NCI-H748 (cell line): Measurements from ENCODE around the gene SERPINI1.
A peak's percentile ranks its signal among the peaks of the same experiment; 100 is the strongest.

Experiments
- DNase-seq: peaks from one replicate; lab custom pipeline; 2025; ENCODE audit not compliant: unreplicated experiment; lab: John Stamatoyannopoulos, UW

The SERPINI1 gene

DNA sequence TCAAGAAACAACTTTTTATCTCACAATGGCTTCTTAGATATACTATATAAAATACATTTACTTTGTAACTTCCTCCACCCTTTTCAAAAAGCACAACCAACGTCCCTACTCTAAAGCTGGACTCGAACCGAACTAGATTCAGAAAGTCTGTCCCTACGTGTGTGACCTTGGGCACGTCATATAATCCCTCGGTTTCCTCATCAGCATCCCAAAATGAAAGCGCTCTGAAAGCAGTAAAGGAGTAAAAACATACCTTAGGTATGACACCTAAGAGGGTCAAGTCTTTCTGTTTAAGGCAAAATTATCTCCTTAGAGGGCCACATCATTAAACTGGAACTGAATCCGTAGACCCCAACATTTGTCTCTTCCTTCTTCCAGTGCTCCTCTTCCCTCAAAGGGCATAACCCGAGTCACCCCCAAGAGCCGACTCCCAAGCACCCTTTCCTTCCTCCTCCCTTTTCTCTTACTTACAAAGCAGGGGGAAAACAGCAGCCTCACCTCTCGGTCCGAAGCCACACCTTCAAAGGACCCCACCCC, 1.5 kb upstream of the SERPINI1 start:
- no peak for DNase-seq

DNA sequence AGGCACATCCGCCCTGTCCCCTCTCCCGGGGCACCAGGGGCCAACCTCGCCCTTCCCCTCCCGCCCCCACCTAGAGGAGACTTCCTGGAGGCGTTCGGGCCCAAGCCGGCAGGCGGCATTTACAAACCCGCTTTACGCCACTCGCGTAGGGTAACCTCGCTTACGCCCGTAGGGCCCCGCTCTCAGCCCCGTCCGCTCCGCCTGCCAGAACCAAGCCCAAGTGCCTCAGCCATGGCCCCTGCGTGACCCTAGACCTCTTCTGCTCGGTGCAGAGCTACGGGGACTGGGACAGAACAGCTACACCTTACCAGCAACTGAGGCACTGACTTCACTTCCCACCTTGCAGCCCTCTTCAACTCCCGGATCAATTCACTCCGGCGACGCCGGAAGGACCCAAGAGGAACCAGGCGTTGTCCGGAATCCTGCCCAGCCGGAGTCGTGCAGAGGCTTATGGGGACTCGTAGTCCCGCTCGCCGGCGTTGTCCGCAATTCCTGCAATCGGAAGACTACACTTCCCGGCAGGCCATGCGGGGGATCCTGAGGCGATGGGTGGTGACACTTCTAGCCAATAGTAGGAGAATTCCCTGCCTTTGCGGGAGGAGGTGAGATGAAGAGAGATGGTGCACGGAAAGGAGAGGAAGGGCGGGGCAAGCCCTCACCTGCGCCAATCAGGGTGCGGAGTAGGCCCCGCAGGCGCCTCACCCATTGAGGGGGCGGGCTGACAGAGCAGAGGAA, 856 bp upstream of the SERPINI1 start, which contains the start of gene PDCD10:
Gene PDCD10, minus strand, starts transcription at position 395 of the 735 bp plus-strand sequence. CDS start 14,735 bp downstream, outside the sequence.
- DNase-seq = peak; percentile 98

DNA sequence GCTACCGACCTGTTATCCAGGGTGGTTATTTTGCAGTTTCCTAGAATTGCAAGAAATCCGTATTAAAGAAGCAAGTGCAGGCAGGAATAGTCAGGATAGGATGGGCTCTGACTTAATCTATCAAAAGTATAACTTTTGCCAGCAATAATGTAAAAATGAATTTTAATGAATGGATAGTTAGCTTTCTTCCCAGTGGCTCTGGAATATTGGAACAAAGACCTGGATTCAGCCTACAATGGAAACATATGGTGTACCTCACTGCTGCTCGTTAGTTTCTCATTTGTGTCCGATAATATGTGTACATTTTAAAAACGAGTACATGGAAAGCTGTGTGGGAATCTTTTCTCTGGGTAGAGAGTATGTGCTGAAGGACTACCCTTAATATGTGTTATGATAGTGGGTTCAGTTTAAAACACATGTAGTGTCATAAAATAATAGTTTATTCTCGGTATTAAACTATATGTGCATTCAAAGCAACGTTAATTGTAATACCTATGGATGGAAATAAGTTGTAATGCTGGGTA, 805 bp downstream of the SERPINI1 start:
- DNase-seq = no peak

DNA sequence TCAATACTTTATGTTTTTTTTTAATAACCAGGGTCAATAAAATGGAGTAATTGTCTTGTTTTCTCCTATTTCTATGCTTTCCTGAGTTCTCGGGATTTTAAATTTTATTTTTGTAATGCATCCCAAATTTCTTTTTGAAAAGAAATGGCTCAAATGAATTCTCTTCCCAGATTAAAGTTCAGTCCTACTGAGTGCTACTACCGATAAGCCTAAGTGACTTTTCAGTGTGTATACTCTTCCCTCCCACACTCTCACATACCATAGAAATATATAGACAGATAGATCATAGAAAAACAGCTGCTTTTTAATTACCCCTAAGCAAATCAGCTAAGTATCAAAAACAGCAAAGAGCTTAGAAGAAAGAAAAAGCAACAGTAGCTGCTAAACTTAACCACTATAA, 1.5 kb downstream of the SERPINI1 start:
- no peak for DNase-seq

DNA sequence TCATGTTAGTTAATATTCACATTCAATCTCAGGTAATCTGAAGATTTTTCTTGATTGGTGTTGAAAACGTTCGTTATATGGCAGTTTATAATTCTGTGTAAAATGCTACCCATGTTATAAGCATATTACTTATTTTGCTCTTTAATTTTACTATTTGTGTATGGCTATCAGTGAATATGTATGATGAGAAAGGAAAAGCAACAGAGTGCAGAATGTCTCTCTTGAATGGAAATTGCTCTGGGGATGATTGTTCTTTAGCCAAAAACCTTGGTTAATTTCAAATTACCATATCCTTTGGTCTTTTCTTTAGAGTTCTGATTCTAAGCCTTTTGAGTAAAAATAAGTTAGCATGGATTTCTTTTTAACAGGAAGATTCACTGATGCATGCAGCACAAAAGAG, 2.5 kb downstream of the SERPINI1 start:
- DNase-seq = no peak

DNA sequence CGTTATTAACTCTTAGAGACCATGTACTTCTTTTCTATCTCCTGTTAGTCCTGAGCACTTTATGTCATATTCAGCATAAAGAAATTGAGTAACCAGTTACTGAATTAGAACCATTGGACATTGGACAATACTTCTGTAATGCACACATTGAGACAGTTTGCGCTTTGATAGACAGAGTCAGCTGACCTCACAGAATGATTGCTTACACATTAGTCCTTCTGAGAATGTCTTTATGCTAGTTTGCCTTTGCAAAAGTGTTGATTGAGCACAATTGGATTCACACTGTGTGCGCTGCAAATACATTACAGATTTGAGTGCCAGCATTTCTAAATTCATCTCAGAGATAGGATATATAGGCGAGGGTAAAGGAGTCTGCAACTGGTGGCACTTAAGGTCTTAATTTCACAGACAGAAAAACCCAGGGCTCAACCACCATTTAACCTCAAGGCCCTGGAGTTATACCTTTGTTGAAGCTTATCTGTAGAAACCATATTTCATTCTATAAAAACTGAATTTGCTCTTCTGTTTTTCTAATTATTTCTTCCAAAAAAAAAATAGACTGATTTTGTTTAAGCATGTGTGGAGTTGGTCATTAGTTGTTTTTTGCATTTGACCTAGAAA, 3.8 kb downstream of the SERPINI1 start:
- no peak for DNase-seq

DNA sequence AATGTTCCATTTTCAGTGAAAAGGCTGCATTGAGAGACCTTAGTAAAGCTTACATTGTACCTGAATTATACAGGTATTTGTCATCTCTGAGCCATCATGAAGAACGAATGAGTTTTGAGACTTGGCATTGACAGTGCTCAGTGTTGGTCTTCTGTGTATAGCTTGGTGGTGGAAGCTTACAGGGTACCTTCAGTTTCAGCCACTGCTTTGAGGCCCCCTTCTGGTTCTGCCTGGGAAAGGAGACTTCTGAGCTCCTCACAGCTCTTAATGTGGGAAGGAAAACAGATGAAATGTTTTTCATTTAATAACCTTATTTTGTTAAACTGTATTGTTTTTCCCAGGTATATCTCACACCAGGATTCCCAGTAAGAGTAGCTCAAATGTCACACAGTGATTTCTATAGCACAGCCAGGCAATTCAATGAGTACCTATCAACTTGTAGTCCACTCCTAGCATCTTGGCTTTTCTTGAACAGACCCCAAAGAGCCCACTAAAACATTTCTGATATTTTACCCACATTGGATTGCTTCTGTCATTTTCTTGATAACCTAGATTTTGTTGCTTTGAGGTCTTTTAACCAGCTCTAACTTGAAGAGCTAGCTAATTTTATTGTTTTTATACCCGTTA, 5.6 kb downstream of the SERPINI1 start:
- peak; percentile 17 for DNase-seq

DNA sequence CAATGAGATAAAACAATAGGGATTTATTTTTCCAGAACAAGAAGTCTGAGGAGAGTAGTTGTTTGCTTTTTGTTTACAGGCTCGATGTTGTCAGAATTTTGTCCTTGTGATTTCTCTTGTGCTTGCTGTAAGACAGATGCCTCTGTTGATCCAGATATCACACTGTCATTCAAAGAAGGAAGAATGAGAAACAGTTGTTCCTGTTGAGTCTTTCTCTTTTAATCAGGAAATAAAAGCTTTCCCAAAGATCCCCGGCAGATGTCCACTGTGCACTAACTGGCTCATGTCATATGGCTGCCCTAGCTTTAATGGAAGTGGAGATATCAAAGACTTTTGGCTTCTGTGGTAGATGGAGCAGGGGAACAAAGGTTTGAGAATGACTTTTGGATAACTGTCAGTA, 6.8 kb downstream of the SERPINI1 start:
- DNase-seq = no peak

DNA sequence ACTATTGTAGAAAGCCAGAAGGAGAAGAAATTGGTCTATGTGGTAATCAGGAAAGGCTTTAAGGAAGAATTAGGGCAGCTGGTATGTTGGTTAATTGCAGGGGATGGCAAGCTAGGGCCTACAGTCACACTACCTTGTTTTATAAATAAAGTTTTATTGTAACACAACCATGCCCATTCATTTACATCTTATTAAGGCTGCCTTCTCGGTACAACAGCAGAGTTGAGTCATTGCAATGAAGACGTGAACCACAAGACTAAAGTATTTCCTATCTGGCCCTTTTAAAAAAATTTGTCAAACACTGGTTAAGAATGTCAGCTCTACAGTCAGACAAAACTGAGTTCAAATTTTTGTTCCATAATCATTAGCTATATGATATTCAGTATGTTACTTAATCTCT, 8.3 kb downstream of the SERPINI1 start:
- no peak for DNase-seq

DNA sequence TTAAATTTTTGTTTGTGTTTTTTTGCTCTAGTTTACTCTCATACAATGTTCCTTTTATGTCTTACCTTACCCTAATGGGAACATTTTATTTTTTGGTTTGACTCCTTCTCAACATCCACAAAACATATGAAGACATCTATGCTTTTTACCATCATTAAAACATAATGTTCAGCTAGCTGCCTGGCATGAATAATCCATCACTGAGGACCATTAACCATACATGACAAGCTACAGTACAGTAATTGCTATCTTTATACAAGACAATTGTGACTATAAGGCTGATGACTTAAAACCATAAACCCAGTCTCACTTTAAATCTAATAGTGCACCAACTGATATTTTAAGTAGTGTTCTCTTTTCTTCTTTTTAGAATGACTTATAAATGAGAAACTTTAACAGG, 13.7 kb downstream of the SERPINI1 start:
- no peak for DNase-seq

DNA sequence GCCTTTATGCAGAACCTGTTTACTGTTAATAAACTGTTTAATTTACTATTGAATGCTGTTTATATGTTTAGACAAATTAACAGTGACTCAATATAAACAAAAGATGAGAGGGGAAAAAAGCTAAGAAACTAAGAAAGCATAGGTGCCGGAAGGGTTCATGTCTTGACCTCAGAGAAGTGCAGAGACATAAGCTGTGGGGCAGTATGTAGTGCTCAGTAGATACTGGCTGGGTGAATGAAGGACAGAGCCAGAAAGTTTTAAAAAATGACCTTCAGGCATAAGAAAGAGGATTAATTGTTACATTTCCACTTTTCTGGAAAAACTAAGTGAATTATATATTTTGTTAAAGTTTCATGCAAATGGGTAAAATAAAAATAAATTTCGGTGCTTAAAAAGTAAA, 14.2 kb downstream of the SERPINI1 start:
- DNase-seq = no peak

DNA sequence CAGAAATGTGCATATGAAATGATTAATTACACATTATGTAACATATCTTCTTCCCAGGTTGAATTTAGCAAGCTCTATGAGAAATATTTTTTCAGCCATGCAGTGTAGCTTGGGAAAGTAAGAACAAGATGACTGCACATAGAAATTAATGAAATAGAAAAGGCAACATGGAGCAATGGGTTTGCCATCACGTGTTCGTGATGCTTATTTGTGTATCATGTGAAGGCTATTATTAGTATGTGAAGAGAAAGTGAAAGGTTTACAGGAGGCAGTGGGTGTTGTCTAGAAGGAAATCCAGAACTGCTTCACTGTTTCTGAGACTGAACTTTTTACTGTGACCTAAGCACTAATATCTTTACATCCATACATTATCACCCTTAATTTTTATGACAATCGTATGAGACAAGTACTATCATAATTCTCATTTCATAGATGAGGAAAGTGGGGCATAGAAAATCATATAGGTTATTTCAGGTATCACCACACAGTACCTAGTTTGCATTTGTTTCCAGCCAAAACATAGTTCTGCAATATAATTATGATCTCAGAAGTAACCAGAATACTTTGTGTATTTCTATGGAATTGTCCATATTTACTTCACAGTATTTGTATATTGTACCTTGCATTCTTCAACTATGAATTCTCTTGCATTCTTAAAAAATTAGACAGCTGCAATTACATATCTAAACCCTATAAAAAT, 14.9 kb downstream of the SERPINI1 start:
- no peak for DNase-seq

DNA sequence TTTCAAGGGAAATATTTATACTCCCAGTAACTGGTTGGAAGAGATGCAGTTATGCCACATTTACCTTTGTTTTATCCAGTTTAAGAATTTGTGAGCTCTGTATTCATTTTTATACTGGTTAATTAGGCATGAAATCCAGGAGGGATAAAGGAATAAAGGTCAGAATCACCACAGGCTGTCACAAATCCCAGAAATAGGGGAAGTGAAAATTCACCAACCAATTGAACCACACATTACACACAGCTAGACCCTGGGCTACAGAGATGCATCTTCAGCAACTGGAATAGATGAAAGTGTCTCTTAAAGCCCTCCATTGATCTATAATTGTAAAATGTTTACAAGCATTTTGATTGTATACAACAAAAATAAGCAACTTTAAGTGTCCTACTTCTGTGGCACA, 18.5 kb downstream of the SERPINI1 start:
- DNase-seq = no peak

DNA sequence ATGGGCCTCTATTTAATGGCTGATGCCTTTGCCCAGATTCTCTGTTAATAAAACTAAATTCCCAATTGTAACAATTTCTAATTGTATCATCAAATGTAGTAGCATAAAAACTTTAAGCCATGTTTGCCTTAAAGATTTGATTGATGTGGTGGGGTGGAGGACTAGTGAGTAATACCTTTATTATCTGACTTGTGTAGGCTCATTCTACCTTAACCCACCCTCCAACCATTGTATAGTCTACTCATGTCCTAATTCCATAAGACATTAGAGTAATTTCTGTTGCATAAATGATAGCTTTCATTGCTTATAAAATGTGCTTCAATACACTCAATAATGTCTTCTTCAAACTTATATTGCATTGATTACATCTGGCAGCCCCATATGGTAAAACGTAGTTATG, 25.8 kb downstream of the SERPINI1 start:
- no peak for DNase-seq

DNA sequence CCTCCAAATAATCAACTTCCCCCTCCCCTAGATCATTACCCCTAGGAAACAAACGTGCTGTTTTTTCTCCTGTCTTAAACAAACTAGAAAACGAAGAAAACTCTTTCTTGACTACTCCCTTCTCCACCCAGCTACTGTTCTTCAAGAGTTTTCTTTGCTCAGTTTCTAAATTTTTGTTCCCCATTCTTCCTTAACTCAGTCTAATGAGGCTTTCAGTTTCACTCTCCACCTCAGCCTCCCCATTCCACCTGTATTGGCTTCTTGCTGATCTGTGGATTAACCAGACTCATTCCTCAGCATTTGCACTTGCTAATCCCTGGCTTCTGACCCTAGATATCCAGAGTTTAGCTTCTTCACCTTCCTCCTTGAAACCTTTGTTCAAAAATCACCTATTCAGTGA, 26.8 kb downstream of the SERPINI1 start:
- no peak for DNase-seq

DNA sequence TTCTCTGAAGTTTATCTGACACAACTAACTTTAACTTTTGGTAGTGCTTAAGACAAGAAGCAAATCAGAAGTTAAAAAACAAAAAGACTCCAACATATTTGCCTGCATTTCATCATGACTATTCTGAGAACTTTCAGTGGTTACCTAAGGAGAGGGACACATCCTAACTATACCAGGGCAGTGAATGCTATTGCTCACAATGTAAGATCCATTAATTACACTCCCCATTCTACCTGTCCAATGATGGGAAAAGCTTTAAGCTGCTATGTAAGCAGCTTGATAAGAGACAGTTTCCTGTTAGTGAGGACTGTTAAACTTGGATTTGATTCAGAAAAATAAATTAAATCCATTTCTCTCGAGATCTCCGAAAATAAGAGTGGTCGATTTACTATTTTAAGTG, 37.5 kb downstream of the SERPINI1 start:
- DNase-seq = no peak

DNA sequence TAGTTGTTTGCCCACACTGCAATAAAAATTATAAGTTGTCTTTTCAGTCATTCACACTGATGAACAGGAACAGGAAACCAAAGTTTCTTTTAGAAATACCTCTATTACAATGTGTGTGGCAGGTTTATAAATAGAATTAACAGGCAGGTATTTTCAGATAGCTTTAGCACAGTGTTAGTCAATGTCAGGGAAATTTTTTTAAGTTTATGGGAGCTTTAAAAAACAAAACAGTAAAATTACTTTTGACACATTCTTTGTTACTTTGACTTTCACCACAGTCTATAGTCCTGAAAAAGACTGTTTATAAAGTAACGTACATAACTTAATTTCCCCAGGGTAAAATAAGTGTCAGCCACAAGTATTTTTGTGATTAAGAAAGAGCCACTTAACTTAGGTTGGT, 38.1 kb downstream of the SERPINI1 start:
- DNase-seq = no peak

DNA sequence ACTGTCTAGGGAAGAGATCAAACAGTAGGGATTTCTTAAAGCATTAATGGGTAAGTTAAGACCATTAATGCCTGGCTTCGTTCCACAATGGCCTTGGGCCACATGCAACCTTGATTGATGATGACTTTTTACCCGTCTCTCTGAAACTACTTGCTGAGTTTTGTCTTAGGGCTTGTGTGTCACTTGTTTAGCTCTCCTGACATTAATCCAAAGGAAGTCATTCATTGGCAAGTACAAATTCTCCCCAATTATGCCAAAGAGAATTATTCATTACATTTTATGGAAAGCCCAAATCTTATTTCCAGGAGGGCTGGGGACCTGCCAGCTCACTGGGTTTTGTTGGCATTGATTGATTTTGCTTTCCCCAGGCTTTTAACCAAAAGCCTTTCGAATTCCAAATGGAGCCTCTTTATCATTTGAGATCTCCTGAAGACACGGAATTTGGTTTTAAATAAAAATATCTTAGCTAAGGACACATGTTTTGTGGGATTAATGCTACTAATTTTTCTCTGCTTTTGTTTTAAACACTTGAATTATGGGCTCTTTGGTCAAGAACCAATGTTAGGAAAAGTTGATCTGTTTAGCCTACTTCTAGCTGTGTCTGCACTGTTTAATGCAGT, 40.7 kb downstream of the SERPINI1 start:
- no peak for DNase-seq

DNA sequence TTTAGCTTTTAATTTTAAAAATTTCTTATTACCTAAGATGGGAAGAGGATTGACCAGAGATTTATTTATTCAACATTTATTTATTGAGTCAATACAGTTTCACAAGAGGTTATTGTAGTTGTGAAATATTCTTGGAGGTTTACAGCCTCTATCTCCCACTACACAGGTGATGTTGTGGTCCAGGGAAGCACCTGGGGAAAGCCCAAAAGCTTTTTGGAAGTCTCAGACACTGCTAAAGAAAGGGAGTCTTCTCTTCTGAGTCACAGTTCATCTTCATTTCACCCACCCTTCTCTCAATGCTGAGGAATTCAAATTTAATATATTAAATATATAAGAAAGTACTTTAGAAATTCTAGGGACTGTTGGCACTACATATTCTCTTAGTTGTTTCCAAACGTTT, 41.8 kb downstream of the SERPINI1 start:
- DNase-seq = no peak

DNA sequence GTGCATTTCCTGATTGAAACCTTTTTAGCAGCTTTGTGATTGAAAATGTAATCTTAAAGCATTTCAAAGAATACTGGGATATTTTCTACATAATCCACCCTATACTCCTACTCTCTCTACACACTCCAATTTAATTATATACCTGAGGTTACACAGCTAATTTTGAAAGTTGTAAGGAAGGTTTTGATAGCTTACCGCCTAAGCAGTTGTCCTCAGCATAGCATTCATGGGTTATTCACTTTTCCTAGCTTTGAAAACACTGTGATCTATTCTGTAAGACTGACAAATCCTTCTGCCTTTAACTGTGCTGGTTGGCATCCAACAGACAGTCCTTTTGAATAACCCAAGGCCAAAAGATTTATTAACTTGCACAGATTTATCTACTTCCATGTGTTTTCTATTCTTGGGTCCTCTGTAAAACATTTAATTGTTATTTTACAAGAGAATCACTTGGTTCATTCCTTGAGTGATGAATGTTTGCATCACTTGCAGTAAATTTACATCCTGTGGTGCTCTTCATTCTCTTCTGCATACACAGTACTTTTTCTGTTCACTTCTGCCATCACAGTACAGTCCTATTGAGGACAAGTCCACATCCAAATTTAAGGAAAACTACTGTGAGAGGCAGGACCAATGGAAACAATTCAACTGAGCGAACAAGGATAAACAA, 44.8 kb downstream of the SERPINI1 start:
- no peak for DNase-seq
